ENCODE measurements around the gene MYOM3.

Gene MYOM3

DNA sequence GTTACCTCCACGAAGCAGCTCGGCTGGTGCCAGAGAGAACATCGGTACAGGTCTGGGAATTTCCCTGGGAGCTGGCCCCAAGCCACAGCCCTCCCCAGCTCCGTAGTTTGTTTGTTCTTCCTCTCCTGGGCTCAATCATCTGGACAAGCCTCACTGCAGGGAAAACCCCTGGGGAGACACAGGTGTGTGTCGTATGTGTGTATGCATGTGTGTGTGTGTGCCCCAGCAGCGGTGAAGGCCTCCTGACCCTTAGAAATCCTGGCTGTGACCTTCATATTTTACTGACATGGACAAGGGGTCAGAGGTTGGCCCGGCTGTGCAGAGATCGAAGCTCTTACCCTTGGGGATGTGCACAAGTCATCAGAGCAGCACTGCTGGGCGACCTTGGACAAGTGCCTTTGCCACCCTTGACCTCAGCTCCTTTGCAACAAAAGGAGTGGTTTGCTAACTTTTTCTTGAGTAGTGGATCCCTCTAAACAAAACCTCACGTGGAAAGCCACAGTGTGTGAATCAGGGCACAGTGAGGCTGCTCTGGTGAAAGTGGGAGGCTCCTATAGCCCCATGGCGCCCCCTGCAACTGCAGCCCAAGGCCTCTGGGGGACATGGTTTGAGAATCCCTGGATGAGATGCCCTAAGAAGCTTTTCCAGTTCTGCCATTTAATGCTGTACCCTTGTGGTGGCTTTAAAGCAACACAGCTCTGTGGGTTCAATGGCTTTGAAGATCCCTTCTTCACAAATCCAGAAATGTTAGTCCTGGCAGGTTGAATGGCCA is 43.3 kb upstream of the MYOM3 start:
- TF ChIP-seq TEAD4 (IDR thresholded peaks at IDR 0.05) (no peak), CEBPB (IDR thresholded peaks at IDR 0.05) (no peak), RAD21 (IDR thresholded peaks at IDR 0.05; ENCODE audit: low read depth) (no peak), EGR1 (IDR thresholded peaks at IDR 0.05) (no peak), TAF1 (IDR thresholded peaks at IDR 0.05; ENCODE audit: low read depth) (no peak), EP300 (IDR thresholded peaks at IDR 0.05; ENCODE audit: borderline replicate concordance) (no peak), TCF12 (IDR thresholded peaks at IDR 0.05; ENCODE audit: low read depth) (no peak), YY1 (IDR thresholded peaks at IDR 0.05; ENCODE audit: low read depth) (no peak), ZBTB7A (IDR thresholded peaks at IDR 0.05; ENCODE audit: low read depth) (no peak), NFIC (IDR thresholded peaks at IDR 0.05) (no peak), CREB1 (IDR thresholded peaks at IDR 0.05; ENCODE audit: low read depth) (no peak), FOXM1 (IDR thresholded peaks at IDR 0.05; ENCODE audit: borderline replicate concordance, low read depth) (no peak)
- TF ChIP-seq, protein P1, sequence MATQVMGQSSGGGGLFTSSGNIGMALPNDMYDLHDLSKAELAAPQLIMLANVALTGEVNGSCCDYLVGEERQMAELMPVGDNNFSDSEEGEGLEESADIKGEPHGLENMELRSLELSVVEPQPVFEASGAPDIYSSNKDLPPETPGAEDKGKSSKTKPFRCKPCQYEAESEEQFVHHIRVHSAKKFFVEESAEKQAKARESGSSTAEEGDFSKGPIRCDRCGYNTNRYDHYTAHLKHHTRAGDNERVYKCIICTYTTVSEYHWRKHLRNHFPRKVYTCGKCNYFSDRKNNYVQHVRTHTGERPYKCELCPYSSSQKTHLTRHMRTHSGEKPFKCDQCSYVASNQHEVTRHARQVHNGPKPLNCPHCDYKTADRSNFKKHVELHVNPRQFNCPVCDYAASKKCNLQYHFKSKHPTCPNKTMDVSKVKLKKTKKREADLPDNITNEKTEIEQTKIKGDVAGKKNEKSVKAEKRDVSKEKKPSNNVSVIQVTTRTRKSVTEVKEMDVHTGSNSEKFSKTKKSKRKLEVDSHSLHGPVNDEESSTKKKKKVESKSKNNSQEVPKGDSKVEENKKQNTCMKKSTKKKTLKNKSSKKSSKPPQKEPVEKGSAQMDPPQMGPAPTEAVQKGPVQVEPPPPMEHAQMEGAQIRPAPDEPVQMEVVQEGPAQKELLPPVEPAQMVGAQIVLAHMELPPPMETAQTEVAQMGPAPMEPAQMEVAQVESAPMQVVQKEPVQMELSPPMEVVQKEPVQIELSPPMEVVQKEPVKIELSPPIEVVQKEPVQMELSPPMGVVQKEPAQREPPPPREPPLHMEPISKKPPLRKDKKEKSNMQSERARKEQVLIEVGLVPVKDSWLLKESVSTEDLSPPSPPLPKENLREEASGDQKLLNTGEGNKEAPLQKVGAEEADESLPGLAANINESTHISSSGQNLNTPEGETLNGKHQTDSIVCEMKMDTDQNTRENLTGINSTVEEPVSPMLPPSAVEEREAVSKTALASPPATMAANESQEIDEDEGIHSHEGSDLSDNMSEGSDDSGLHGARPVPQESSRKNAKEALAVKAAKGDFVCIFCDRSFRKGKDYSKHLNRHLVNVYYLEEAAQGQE (IDR thresholded peaks at IDR 0.05; ENCODE audit: low read depth): no peak
- TF ChIP-seq, protein P2, sequence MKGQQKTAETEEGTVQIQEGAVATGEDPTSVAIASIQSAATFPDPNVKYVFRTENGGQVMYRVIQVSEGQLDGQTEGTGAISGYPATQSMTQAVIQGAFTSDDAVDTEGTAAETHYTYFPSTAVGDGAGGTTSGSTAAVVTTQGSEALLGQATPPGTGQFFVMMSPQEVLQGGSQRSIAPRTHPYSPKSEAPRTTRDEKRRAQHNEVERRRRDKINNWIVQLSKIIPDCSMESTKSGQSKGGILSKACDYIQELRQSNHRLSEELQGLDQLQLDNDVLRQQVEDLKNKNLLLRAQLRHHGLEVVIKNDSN (IDR thresholded peaks at IDR 0.05): no peak
- TF ChIP-seq, protein P3, sequence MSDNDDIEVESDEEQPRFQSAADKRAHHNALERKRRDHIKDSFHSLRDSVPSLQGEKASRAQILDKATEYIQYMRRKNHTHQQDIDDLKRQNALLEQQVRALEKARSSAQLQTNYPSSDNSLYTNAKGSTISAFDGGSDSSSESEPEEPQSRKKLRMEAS (IDR thresholded peaks at IDR 0.05): no peak

DNA sequence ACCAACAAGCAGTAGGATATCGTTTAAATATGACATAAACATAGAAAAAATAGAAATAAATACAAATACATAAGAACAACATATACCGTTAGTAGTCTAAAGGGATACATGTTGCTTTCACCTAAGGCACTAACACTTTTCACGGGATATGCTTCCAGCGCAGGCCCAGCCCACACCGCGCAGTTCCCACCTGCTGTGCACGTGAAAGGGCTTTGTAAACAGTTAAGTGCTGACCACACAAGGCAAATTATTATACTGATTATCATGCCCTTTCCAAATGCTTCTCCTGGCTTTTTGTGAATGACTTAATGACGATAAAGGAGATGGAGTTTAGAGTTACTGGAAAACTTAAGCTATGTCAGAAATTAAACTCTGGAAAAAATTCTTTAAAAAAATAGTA is 42.3 kb upstream of the MYOM3 start:
- TF ChIP-seq CEBPB (IDR thresholded peaks at IDR 0.05) (no peak), CREB1 (IDR thresholded peaks at IDR 0.05; ENCODE audit: low read depth) (no peak), EP300 (IDR thresholded peaks at IDR 0.05; ENCODE audit: borderline replicate concordance) (no peak), RAD21 (IDR thresholded peaks at IDR 0.05; ENCODE audit: low read depth) (no peak), YY1 (IDR thresholded peaks at IDR 0.05; ENCODE audit: low read depth) (no peak), TAF1 (IDR thresholded peaks at IDR 0.05; ENCODE audit: low read depth) (no peak), ZBTB7A (IDR thresholded peaks at IDR 0.05; ENCODE audit: low read depth) (no peak), NFIC (IDR thresholded peaks at IDR 0.05) (no peak), TEAD4 (IDR thresholded peaks at IDR 0.05) (no peak)
- TF ChIP-seq, protein P1 (IDR thresholded peaks at IDR 0.05; ENCODE audit: low read depth): no peak
- TF ChIP-seq, protein P2 (IDR thresholded peaks at IDR 0.05): no peak
- TF ChIP-seq, protein P3 (IDR thresholded peaks at IDR 0.05): no peak

DNA sequence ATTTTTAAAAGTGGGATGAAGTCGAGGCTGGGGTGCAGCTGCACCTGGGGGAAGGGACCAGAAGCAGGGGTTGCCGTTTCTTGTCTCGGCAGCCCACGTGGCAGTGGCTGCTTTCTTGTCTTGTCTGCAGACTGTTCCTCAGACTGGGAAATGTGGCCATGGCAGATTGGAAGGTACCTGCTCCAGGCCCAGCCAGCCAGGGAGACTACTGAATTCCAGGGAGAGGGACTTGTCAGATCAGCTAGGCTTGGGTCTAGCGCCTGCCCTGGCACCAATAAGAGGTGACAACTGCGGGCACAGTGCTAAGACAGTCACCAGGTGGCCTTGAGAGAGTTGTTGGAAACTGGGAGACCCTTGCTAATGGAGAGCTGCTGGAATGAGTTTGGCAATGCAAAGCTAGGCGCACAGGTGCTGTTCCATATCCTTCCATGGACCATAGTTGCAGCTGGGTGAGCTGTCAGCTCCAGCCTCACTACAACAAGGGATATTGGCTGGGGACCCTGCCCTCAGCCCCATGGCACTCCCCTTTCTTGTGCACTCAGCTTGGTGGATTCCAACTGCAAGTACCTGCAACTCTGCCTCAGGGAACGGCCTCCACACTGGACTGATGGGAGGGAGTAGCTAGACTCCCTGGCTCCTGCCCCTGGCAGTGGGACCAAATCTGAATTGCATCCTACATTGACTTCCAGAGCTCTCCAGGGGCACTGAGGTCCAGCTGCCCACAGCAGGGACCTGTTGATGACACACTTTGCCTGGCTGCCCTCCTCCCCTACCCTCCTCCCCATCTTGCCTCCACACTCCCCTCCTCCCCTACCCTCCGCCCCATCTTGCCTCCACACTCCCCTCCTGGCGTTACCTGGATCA is 40.9 kb upstream of the MYOM3 start:
- TF ChIP-seq FOXM1 (IDR thresholded peaks at IDR 0.05; ENCODE audit: borderline replicate concordance, low read depth) (no peak), TEAD4 (IDR thresholded peaks at IDR 0.05) (no peak)
- TF ChIP-seq, protein P3 (IDR thresholded peaks at IDR 0.05): no peak
- TF ChIP-seq, protein P2 (IDR thresholded peaks at IDR 0.05): no peak
- TF ChIP-seq, protein P1 (IDR thresholded peaks at IDR 0.05; ENCODE audit: low read depth): no peak

All from Ishikawa (cell line).